GM12878 (cell line): ENCODE measurements around the gene UNC45A. TPM values are rescaled to one million over a fixed set of nuclear protein-coding genes. Genes with fewer than 3 reads are reported as not detected.

Experiments
- ATAC-seq: fragments of 200-7000 bp; cut with Tn5 transposase; 3 replicates; pipeline ENCODE4 v1.9.1; 2020; ENCODE audit warnings: mild to moderate bottlenecking, moderate library complexity
- BruUV-seq: library from RNA; stranded (reverse); fragments of 400-500 nt; replicated peaks from 2 replicates; lab custom pipeline; 2021; lab: Mats Ljungman, UMichigan
- CTCF ChIA-PET: fragments of 300-600 bp; sonication (Branson Sonifier 250); formaldehyde crosslinking; extraction: SDS; loops from one replicate; lab custom pipeline; 2021; ENCODE audit warnings: inconsistent platforms; lab: Yijun Ruan, JAX
- POLR2A ChIA-PET: fragments of 350-600 bp; formaldehyde crosslinking; extraction: SDS; loops from one replicate; lab custom pipeline; 2021; ENCODE audit warnings: inconsistent platforms; lab: Charles Lee
- RAD21 ChIA-PET: fragments of 300-600 bp; sonication (Branson Sonifier 250); formaldehyde crosslinking; loops from one replicate; lab custom pipeline; 2023; ENCODE audit warnings: antibody characterized with exemption; ENCODE audit not compliant: unreplicated experiment; lab: Charles Lee
- SMC1A ChIA-PET: fragments of 300-600 bp; sonication (Branson Sonifier 250); formaldehyde crosslinking; loops from one replicate; lab custom pipeline; 2023; ENCODE audit not compliant: unreplicated experiment, uncharacterized antibody; lab: Charles Lee
- DNase-seq: peaks from one replicate; pipeline ENCODE4 v3.0.0-alpha.2; 2011; ENCODE audit warnings: low read depth, low spot score
- FAIRE-seq: peaks from 3 replicates; lab custom pipeline; 2011; peaks lifted over from hg19 to GRCh38; lab: Jason Lieb, UNC
- H2AFZ ChIP-seq: 2 replicates; pipeline ENCODE4 v1.6.0; 2011; ENCODE audit warnings: low read depth, low read length, control low read depth; ENCODE audit not compliant: control insufficient read depth
- H3K27ac ChIP-seq: 2 replicates; pipeline ENCODE4 v1.5.1; 2011; ENCODE audit warnings: control low read depth; ENCODE audit not compliant: control insufficient read depth, insufficient read depth
- H3K27me3 ChIP-seq, 2 experiments: replicated peaks in 1 of 2; 2 replicates each; pipeline versions ENCODE4 v1.6.0 to v1.6.1; 2011; ENCODE audit warnings: low read length in 1 of 2; ENCODE audit not compliant: control insufficient read depth in 2 of 2, insufficient read depth in 2 of 2
- H3K36me3 ChIP-seq, 2 experiments: 2 replicates each; pipeline ENCODE4 v1.5.1; 2011; ENCODE audit warnings: low read length in 1 of 2; ENCODE audit not compliant: control insufficient read depth in 2 of 2, insufficient read depth in 2 of 2
- H3K4me1 ChIP-seq: 2 replicates; pipeline ENCODE4 v1.6.1; 2011; ENCODE audit warnings: mild to moderate bottlenecking, low read length, moderate library complexity, mixed read lengths; ENCODE audit not compliant: control insufficient read depth, insufficient read depth
- H3K4me2 ChIP-seq: 2 replicates; pipeline ENCODE4 v1.6.0; 2011; ENCODE audit warnings: control low read depth; ENCODE audit not compliant: control insufficient read depth, insufficient read depth
- H3K4me3 ChIP-seq: fragments of 200-600 bp; sonication (generic); 2 replicates; pipeline ENCODE4 v1.5.1; 2016
- H3K79me2 ChIP-seq: 2 replicates; pipeline ENCODE4 v1.6.0; 2011; ENCODE audit warnings: low read length; ENCODE audit not compliant: control insufficient read depth, insufficient read depth
- H3K9ac ChIP-seq: 2 replicates; pipeline ENCODE4 v1.8.0; 2011; ENCODE audit warnings: low read length, control low read depth, mixed read lengths; ENCODE audit not compliant: control insufficient read depth, insufficient read depth
- H3K9me3 ChIP-seq: replicated peaks from 3 replicates; pipeline ENCODE4 v1.5.1; 2011; ENCODE audit warnings: mild to moderate bottlenecking, low read length; ENCODE audit not compliant: control insufficient read depth, insufficient read depth
- H4K20me1 ChIP-seq: 2 replicates; pipeline ENCODE4 v1.6.0; 2011; ENCODE audit not compliant: control insufficient read depth, insufficient read depth
- ATF2 ChIP-seq: IDR thresholded peaks from 2 replicates; pipeline ENCODE4 v1.6.1; 2012; ENCODE audit warnings: low read length, inconsistent platforms
- BACH1 ChIP-seq: fragments of 450-650 bp; IDR thresholded peaks from 2 replicates; pipeline ENCODE4 v1.6.1; 2017; ENCODE audit warnings: mild to moderate bottlenecking, borderline replicate concordance
- EP300 ChIP-seq, 2 experiments: fragments of 150-350 bp in 1 of 2; IDR thresholded peaks; 2 replicates each; pipeline ENCODE4 v1.6.1; 2011 to 2012; ENCODE audit warnings: low read depth in 2 of 2, low read length in 2 of 2, borderline replicate concordance in 1 of 2, improper control_type of control experiment in 1 of 2, inconsistent platforms in 1 of 2; ENCODE audit not compliant: control insufficient read depth in 1 of 2
- HDGF ChIP-seq: fragments of 450-650 bp; IDR thresholded peaks from 2 replicates; pipeline ENCODE4 v1.6.1; 2016; ENCODE audit warnings: antibody characterized with exemption
- PBX3 ChIP-seq: IDR thresholded peaks from 2 replicates; pipeline ENCODE4 v1.6.1; 2011; ENCODE audit warnings: mild to moderate bottlenecking, low read depth, low read length, moderate library complexity; ENCODE audit not compliant: insufficient replicate concordance
- SPI1 ChIP-seq: IDR thresholded peaks from 2 replicates; pipeline ENCODE4 v1.6.1; 2011; ENCODE audit warnings: low read depth, mild to moderate bottlenecking, low read length, moderate library complexity, borderline replicate concordance; ENCODE audit not compliant: insufficient read depth
- USF1 ChIP-seq: IDR thresholded peaks from 2 replicates; pipeline ENCODE4 v1.6.1; 2011; ENCODE audit warnings: borderline replicate concordance, low read depth, mild to moderate bottlenecking, moderate library complexity, mixed read lengths, low read length; ENCODE audit not compliant: insufficient read depth; ENCODE audit errors: extremely low read length
- ZBTB40 ChIP-seq: fragments of 450-650 bp; IDR thresholded peaks from 2 replicates; pipeline ENCODE4 v1.6.1; 2016; ENCODE audit warnings: mild to moderate bottlenecking, moderate library complexity, borderline replicate concordance
- WGBS: methylation state at CpG from one replicate; pipeline ENCODE4 v1.1.6; 2016; ENCODE audit warnings: low lambda C conversion rate; ENCODE audit not compliant: insufficient replicate concordance, insufficient coverage; ENCODE audit errors: missing lambda C conversion rate; 5-methylcytosine and 5-hydroxymethylcytosine counted together
- in situ Hi-C: fragments of 300-500 bp; cut with MboI; formaldehyde crosslinking; loops from 9 replicates; pipeline ENCODE4 v1.14.3; 2018; ENCODE audit warnings: mixed read lengths
- intact Hi-C: fragments of 100-400 bp; cut with micrococcal nuclease; formaldehyde crosslinking; loops from one replicate; pipeline ENCODE4 v1.14.2; 2022; ENCODE audit not compliant: unreplicated experiment
- polyA plus RNA-seq, 11 experiments: library from polyadenylated mRNA; depleted of rRNA in 4 of 11; unstranded in 6 of 11; stranded (reverse) in 5 of 11; fragments of >200 nt; fragmentation: Nextera tagmentation in 4 of 11; fragmentation: Illumina TruSeq in 1 of 11; extraction: Ambion mirVana in 4 of 11; extraction: Trizol in 1 of 11; gene quantifications; 1 replicate in 1 of 11; 2 replicates in 10 of 11; pipeline versions ENCODE4 v1.2.1 to v1.2.3, GENCODE V29; 2011 to 2016; ENCODE audit warnings: inconsistent platforms in 2 of 11, missing spikeins in 2 of 11, low read depth in 1 of 11
- total RNA-seq, 4 experiments: library from RNA; depleted of rRNA in 3 of 4; stranded (reverse); fragments of >200 nt in 3 of 4; fragmentation: Illumina TruSeq in 1 of 4; extraction: Trizol in 1 of 4; gene quantifications; 2 replicates each; pipeline versions ENCODE4 v1.2.1 to v1.2.3, GENCODE V29; 2013 to 2021
- TF ChIP-seq, protein P1 (sequence below): fragments of 450-650 bp; formaldehyde crosslinking; IDR thresholded peaks from 2 replicates; pipeline ENCODE4 v1.4.0; 2020; ENCODE audit warnings: mild to moderate bottlenecking, moderate library complexity

Gene UNC45A
- total and polyA plus RNA-seq, 10 of the 15 experiments (the other 5 are each of a cell fraction or from before 2014, with no cell fraction given): 10.3 to 57.8 (median 40.5) TPM

DNA sequence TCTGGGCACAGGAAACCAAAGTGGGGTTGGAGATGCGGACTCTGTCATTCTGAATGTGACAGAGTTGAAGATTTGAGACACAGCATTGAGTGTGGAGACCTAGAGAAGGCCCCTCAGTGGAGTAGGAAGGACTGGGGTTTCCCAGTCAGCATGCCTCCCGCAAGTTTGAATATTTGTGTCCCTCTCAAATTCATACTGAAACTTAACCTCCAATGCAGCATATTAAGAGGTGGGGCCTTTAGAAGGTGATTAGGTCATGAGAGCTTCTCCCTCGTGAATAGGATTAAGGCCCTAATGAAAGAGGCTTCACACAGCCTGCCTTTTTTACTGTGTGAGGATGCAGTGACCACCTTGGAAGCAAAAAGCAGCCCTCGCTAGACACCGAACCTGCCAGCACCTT is 10.7 kb upstream of the UNC45A start:
- ChIA-PET SMC1A (interaction anchor here (1.8 to 2.1 kb wide), 3 partner anchors 9 to 238 kb away, joined by 4 to 9 read pairs (median 4); partner anchors contain the start of genes HDDC3 and UNC45A), CTCF (interaction anchor here (0.5 to 18.1 kb wide), 4 partner anchors 9 to 56 kb away, joined by 4 to 480 read pairs (median 36); partner anchors contain the start of genes HDDC3, MAN2A2 and UNC45A), RAD21 (interaction anchor here (0.6 to 4.5 kb wide), 3 partner anchors 9 to 70 kb away, joined by 3 to 40 read pairs (median 36); partner anchors contain the start of genes HDDC3, MAN2A2 and UNC45A), POLR2A (interaction anchor here (3.4 to 4.6 kb wide), 2 partner anchors 8 to 21 kb away, joined by 32 to 42 read pairs; partner anchors contain the start of genes HDDC3, MAN2A2 and UNC45A)
- H3K27ac ChIP-seq: peak overlapping the region; percentile 89
- peaks cover 5% of the 10 kb centered on the region for H3K79me2 ChIP-seq
- H3K4me2 ChIP-seq: peak overlapping the region; percentile 95
- peak overlapping the region; percentile 67 for H2AFZ ChIP-seq
- H3K4me1 ChIP-seq: peaks cover 32% of the 10 kb centered on the region
- in situ Hi-C loops (no loop called here), intact Hi-C loops (no loop called here)
- DNase-seq (no peak), ATAC-seq (peak; percentile 87), FAIRE-seq (peak; percentile 92)
- BruUV-seq: no TSS peak
- 0% methylated on average over 5 of the region's 5 CpGs for WGBS
- peak overlapping the region; percentile 63 for H3K9ac ChIP-seq
- H3K36me3 ChIP-seq: peaks cover 9 to 16% of the 10 kb centered on the region in 2 experiments; a peak in 3 of 4 replicates
- peak overlapping the region; percentile 25; the same call in 1 of the 2 replicates for H3K4me3 ChIP-seq
- H4K20me1 ChIP-seq: no peaks in the 10 kb centered on the region
- no peaks in the 10 kb centered on the region for H3K27me3 ChIP-seq
- H3K9me3 ChIP-seq: no peaks in the 10 kb centered on the region
- TF ChIP-seq ATF2 (peak; percentile 62), HDGF (no peak), BACH1 (no peak; the same call in 1 of the 2 replicates), USF1 (no peak), EP300 (IDR thresholded peaks at IDR 0.05; ENCODE audit: borderline replicate concordance in 1 of 2, control insufficient read depth in 1 of 2, low read depth in 2 of 2, low read length in 2 of 2) (0 out of 4 replicates have a peak, but pooled peaks of 1 of the 2 experiments have one; percentile 12), PBX3 (no peak), SPI1 (no peak), ZBTB40 (no peak)
- TF ChIP-seq, protein P1, sequence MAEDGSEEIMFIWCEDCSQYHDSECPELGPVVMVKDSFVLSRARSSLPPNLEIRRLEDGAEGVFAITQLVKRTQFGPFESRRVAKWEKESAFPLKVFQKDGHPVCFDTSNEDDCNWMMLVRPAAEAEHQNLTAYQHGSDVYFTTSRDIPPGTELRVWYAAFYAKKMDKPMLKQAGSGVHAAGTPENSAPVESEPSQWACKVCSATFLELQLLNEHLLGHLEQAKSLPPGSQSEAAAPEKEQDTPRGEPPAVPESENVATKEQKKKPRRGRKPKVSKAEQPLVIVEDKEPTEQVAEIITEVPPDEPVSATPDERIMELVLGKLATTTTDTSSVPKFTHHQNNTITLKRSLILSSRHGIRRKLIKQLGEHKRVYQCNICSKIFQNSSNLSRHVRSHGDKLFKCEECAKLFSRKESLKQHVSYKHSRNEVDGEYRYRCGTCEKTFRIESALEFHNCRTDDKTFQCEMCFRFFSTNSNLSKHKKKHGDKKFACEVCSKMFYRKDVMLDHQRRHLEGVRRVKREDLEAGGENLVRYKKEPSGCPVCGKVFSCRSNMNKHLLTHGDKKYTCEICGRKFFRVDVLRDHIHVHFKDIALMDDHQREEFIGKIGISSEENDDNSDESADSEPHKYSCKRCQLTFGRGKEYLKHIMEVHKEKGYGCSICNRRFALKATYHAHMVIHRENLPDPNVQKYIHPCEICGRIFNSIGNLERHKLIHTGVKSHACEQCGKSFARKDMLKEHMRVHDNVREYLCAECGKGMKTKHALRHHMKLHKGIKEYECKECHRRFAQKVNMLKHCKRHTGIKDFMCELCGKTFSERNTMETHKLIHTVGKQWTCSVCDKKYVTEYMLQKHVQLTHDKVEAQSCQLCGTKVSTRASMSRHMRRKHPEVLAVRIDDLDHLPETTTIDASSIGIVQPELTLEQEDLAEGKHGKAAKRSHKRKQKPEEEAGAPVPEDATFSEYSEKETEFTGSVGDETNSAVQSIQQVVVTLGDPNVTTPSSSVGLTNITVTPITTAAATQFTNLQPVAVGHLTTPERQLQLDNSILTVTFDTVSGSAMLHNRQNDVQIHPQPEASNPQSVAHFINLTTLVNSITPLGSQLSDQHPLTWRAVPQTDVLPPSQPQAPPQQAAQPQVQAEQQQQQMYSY (CRISPR knock-in tag): no peak
